Endothelial cell of hepatic sinusoid (primary cell): ENCODE measurements around the gene RTTN.

ENCODE experiments used
- in situ Hi-C: cut with HindIII; loops from 2 replicates; pipeline ENCODE4 v1.10.0; 2017; ENCODE audit warnings: low sequenced_read_pairs

The RTTN gene

DNA sequence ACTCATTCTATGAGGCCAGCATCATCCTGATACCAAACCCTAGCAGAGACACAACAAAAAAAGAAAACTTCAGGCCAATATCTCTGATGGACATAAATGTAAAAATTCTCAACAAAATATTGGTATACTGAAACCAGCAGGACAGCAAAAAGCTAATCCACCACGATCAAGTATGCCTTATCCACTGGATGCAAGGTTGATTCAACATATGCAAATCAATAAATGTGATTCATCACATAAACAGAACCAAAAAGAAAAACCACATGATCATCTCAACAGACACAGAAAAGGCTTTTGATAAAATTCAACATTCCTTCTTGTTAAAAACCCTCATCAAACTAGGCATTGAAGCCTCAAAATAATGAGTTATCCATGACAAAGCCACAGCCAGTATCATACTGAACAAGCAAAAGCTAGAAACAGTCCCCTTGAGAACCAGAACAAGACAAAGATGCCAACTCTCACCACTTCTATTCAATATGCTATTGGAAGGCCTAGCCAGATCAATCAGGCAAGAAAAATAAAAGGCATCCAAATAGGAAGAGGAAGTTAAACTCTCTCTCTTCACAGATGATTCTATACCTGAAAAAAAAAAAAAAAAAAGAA is 45.3 kb downstream of the RTTN start:
- in situ Hi-C loops = no loop called here

DNA sequence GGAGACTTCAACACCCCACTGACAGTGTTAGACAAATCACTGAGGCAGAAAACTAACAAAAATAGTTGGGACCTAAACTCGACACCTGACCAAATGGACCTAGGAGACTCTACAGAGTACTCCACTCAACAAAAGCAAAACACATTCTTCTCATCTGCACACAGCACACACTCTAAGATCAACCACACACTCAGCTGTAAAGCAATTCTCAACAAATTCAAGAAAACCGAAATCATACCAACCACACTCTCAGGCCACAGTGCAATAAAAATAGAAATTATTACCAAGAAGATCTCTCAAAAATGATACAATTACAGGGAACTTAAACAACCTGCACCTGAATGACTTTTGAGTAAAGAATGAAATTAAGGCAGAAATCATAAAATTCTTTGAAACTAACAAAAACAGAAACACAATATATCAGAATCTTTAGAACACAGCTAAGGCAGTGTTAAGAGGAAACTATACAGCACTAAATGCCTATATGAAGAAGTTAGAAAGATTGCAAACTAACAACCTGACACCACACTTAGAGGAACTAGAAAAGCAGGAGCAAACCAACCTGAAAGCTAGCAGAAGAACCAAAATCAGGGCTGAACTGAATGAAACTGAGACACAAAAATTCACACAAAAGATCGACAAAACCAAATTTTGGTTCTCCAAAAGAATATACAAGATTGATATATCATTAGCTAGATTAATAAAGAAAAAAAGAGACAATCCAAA is 46.3 kb downstream of the RTTN start:
- in situ Hi-C loops = no loop called here

DNA sequence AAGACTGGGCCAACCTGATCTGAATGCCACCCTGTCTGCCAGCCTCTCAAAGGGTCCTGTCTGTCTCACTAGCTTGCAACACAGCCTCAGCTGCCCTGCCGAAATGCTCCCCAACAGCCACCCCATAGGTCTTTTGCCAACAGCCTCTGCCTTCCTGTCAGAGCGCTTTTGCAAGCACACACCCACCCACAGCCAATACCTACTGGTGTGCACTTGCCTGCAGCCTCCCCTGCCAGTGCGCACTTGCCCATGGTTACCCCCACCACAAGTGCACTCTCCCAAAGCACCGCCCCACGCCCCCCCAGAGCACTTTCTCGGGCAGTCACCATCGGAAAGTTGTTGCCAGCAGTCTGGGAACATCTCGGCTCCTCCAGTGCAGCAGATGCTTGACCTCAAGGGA is 48.6 kb downstream of the RTTN start:
- in situ Hi-C loops = no loop called here

DNA sequence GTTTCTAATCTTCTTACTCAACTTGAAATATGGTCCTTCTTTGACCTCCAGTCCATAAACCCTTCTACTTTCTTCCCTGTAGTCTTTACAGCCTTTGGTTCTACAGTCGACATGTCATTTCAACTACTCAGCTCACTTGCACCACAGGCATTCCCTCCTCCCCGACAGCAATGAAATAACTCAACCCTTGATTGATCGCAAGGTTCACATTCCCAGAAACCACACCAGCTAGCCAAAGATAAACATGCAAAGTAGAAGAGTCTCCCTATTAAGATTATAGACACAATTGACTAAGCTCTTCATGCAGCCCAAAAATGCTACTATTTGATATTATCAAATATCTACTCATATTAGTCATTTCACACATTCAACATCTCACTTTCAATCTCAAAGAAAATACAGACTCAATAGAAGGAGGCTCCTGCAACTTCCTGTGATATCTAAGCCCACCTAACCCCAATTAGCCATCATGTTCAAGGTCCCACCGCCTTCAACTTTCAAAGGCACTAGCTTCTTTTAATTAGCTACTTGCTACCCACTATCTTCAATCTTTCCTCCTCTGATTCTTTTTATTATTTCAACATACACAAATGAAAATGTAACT is 50.8 kb downstream of the RTTN start:
- in situ Hi-C loops = no loop called here

DNA sequence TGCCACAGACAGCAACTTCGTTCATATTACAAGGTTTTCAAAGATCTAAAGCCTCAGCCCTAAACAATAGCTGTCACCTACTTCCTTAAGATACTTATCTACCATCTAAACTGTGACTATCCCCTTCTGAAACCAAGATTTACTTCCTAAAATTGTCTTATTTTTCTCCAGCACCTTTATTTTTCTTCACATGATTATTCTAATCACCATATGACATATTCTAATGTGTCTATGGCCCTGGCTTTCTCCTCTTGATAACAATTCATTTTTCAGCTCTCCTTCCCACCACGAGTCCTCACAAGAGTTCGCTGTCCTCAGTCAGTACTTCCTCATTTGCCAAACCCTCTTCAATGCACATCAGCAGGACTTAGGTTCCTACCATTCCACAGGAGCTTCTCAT is 53.9 kb downstream of the RTTN start:
- in situ Hi-C loops = no loop called here

DNA sequence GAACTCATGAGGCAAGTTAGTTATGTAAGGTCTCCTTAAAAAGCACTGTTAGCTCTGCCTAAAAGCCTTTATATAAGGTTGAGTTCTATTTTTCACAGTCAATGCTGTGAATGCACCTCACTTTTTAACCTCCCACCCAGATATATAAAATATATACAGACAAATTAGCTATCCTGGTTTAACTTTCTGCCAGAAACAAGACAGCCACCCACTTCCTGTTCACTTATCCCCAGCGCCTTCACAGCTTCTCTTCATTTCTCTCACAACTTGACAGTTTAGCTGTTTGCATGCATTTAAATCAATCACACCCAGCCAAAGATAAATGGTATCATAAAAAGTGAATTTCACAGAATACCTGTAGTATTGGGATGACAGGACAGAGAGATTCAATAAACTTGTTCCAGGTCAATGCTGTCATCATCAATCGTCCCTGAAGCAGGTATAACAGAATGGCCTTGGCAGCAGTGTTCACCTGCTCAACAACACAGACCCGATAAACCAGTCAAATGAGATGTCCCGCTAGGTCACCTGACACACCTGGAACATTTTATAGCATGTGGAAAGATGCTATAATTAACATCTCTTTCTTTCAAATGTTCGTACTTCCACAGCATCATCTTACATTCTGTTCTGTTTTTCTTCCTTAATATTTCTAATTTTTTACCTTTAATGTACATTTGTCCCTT is 55.7 kb downstream of the RTTN start:
- in situ Hi-C loops = no loop called here

DNA sequence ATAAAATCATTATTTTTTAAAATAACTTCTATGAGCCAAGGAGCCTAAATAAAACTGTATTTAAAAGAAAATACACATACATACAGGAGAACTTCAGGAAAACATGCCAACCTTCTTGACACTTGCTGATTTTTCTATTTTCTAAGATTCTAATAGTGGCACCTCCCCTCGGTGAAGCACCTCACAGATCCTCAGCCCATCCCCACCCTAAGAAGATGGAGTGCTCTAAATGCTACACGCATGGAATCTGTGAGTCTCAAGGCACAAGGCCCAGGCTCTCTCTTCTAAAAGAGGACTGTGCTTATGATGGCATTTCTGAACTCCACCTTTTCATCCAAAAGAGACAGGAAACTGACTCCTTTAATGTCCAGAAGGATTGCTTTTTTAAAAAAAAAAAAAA is 56.3 kb downstream of the RTTN start:
- in situ Hi-C loops = no loop called here

DNA sequence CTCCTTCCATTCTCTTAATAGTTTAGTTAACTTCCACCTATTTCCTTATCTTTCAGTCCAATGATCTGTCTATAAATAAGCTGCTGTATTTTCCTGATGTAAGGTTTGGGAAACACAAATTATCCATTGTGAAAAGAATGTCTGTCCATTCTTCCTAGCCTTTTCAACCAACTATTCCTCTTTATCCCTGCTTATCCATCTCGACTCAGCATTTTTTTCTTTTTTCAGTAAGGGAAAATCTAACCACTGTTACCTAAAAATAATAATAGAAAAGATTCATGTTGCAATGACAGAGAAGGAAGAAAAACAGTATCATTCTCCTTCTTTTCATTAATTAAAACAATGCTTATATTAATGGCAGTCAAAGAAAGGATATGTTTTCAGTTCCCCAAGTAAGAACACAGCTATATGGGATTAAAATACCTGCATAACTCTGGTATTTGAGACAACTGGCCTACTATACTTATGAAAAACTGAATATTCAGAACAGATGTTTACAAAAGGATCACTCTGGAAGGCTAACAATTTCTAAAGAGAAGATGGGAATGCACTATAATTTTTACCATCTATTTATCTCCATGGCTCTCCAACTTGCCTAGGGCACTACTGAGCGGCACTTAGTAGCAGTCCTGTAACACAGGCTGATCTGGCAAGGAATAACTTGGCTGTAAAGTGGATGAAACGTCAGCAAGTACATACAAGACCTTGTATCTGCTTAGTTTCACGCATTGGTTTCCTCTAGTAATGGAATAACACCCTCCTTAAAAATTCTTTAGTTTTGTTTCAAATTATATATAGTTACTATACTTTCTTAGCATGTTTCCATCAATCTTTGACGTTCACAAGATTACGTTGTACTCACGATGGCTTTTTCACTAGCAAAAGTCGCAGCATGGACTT is 57.2 kb downstream of the RTTN start:
- in situ Hi-C loops = no loop called here

DNA sequence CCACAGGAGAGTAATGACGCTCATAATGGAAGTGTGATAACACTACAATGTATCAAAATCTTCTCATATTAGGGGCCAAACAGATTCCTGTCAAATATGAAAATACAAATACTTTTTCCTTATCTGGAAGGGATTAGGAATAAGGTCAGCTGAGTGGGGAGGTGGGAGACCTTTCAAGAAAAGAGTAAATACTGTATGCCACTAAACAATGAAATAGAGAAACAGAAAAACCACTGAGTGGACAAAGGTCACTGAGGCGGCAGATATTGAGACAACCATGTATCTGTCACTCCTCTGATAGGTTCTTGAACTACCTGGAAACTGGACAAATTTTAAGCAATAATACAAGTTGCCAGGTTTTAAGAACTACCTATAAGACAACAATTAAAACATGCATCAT is 59.3 kb downstream of the RTTN start:
- in situ Hi-C loops = no loop called here

DNA sequence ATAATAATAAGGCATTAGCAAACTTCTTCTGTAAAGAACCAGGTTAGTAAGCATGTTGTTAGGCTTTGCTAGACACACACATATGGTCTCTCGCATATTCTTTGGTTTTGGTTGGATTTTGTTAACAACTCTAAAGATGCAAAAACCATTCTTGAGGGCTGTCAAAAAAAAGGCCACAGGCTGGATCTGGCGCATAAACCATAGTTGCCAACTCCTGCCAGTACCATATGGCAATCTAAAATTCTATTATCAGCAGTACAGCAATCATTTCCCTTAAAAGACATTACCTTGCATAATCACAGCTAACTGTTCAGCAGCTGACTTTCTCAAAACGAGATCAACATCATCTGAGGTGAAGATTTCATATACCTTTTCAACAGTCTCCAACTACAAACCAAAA is 63.5 kb downstream of the RTTN start:
- in situ Hi-C loops = no loop called here

DNA sequence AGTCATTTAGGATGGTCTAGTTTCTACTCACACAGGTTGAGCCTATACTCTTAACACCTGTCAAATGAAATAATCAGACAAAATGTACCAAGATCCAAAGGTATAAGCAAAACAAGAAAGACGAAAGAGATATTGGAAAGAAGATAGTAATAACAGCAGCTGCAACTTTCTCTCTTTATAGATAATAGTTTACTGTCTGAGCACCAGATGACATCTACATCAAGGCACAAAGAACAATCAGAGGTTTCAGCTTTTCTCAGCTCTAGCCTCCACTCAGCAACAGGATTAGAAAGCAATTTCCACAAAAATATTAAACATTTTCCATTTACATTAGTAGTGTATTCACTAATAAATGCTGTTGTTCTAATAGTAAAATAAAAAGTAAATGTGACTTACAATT is 66.3 kb downstream of the RTTN start:
- in situ Hi-C loops = no loop called here

DNA sequence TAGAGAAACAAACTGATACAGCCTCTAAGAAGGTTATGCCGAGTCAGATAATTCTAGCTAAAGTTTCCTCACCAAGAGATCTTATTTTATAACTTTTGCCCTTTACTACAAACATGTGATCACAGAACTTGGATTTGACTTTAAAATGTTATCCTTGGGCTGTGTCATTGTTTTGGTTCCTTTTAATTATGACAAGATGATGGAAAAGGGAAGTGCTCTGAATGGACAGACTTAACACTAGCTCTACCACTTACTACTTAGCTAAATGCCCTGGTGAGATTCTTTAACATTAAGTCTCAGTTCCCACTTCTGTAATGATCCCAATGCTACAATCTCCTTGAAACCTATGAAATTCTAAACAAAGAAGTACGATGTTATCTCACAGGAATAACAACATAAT is 69.9 kb downstream of the RTTN start:
- in situ Hi-C loops = no loop called here

DNA sequence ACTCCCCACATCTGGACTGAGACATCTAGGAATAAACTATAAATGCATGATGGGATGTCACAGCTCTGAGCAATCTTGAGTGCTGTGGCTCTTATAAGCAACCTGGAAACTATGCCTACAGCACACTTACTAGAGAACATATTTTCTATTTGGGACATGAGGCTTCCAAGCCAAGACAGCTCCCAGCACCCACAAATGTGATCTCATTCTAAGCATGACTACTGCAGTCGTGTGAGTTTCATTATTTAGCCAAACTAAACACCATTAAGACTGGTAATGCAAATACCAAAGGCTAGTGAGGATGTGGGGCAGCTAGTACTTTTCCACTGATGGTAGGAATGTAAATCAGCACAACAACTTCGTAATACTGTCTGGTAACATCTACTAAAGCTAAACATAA is 72.5 kb downstream of the RTTN start:
- in situ Hi-C loops = no loop called here

DNA sequence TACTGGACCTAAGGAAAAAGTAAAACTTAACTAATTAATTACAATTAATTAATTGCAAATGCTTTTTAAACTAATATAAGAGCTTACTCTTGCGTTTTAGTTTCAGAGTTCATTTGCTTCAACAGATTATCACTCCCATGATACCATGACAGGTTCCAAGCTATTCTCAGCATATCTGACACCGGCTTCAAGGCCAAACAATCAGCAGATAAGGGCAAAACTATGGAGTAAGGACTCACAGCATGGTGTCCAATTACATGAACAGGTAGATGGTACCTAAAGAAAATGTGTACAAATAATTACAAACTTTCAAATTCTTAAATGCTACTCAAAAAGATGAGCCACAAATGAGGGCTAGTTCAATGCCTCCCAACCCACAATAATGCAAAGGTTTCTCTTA is 77.2 kb downstream of the RTTN start:
- in situ Hi-C loops = loop anchor here (5.0 kb wide), 1 partner anchor 59 kb away; no protein-coding TSS in a partner anchor

DNA sequence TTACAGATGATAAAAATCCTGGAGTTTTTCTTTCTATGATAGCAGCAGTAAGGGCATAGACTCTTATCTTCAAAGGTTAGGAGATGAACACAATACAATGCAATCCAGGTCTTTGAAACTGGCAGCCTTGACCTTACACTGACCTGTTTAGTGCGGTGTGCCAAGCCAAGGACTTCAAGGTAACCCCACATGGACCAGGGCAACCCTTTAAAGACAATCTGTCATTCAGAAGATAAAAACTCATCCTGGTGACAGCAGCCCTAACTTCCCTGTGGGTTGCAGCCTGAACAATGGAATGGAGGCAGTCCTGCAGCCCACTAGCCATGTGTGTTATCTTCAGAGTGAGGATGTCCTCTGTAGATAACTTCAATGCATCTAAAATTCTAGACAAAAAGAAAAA is 78.1 kb downstream of the RTTN start:
- in situ Hi-C loops = loop anchor here (5.0 kb wide), 1 partner anchor 60 kb away; no protein-coding TSS in a partner anchor

DNA sequence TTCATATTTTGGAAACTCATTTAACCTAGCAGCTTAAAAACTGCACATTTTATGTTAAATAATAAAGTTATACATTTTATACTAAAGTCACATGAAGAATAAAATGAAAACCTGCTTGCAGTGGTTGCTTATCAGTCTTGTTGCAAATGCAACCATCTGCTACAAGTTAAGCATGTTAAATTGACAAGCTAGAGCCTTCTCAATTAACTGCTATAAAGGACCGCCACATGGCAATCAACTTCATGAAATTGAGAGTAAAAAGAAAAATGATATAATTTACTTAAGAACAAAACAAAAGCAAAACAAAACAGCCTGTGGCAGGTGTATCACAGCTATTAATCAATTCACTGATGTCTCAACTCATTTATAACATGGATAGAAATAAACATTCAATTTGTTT is 78.7 kb downstream of the RTTN start:
- in situ Hi-C loops = loop anchor here (5.0 kb wide), 1 partner anchor 60 kb away; no protein-coding TSS in a partner anchor

DNA sequence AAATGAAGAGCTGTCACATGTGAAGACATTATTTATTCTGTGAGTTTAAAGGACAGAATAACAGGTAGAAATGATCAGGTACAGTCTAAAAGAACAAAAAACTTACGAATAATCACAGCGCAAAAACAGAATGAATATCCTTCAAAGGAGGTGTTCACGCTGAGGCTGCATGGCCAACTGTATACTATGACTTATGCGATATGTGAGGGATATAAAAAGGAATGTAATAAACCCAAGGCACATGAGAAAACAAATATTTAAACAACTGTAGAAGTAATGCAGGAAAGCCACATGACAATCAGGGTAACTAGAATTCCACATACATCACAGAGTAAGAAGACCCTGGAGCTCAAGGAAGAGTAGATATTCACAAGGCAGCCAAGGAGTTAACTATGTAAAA is 81.3 kb downstream of the RTTN start:
- in situ Hi-C loops = no loop called here

DNA sequence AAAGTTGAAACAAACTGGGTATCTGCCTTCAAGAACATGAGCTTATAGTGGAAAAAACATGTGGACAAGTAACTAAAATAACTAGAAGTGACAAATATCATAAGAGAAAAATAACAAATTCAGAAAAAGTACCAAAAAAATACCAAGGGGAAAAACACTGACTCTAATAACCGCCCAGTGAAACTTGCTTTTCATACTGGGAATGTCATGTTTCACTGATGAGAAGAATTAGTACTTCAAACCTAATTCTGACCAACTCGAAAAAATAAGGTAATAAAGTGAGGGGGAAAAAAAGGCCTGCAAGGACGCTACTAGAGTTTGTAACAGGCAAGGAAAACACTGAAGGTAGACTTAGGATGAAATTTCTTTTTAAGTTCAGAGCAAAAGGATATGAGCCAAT is 83.6 kb downstream of the RTTN start:
- in situ Hi-C loops = no loop called here

DNA sequence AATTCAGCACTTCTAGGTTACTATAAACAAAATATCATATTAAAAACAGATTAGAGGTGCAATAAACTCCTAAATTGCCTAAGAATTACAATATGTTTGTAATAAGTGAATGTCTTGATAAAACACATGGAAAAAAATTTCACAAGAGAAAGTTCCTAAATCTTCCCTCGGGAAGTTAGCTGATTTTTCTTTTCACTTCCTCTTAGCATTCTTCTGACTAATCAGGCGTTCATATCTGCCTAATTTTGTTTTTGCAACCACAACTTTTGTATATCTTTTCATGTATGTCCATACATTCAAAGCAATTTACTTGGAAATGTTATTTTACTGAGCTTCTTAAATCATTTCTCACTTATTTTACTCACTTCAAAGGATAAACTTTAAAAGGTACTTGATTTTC is 88.5 kb downstream of the RTTN start:
- in situ Hi-C loops = loop anchor here (5.0 kb wide), 1 partner anchor 50 kb away; no protein-coding TSS in a partner anchor

DNA sequence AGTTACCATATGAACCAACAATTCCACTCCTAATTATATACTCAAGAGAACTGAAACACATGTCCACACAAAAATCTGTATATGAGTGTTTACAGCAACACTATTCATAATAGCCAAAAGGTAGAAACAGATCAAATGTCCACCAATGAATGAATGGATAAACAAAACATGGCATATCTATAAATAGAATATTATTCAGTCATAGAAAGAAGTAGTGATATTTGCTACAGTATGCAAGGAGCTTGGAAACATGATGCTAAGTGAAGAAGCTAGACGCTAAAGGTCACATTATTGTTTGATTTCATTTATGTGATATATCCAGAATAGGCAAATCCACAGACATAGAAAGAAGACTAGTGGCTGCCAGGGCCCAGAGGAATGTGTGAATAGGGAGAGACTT is 92.0 kb downstream of the RTTN start:
- in situ Hi-C loops = no loop called here

DNA sequence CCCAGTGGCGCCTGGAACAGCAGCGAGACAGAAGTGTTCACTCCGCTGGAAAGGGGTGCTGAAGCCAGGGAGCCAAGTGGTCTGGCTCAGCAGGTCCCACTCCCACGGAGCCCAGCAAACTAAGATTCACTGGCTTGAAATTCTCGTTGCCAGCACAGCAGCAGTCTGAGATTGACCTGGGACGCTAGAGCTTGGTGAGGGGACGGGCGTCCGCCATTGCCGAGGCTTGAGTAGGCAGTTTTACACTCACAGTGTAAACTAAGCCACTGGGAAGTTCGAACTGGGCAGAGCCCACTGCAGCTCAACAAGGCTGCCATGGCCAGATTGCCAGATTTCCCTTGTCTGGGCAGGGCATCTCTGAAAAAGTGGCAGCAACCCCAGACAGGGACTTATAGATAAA is 94.8 kb downstream of the RTTN start:
- in situ Hi-C loops = no loop called here
